Measurements from ENCODE around the gene SLF2.

SLF2 gene, protein sequence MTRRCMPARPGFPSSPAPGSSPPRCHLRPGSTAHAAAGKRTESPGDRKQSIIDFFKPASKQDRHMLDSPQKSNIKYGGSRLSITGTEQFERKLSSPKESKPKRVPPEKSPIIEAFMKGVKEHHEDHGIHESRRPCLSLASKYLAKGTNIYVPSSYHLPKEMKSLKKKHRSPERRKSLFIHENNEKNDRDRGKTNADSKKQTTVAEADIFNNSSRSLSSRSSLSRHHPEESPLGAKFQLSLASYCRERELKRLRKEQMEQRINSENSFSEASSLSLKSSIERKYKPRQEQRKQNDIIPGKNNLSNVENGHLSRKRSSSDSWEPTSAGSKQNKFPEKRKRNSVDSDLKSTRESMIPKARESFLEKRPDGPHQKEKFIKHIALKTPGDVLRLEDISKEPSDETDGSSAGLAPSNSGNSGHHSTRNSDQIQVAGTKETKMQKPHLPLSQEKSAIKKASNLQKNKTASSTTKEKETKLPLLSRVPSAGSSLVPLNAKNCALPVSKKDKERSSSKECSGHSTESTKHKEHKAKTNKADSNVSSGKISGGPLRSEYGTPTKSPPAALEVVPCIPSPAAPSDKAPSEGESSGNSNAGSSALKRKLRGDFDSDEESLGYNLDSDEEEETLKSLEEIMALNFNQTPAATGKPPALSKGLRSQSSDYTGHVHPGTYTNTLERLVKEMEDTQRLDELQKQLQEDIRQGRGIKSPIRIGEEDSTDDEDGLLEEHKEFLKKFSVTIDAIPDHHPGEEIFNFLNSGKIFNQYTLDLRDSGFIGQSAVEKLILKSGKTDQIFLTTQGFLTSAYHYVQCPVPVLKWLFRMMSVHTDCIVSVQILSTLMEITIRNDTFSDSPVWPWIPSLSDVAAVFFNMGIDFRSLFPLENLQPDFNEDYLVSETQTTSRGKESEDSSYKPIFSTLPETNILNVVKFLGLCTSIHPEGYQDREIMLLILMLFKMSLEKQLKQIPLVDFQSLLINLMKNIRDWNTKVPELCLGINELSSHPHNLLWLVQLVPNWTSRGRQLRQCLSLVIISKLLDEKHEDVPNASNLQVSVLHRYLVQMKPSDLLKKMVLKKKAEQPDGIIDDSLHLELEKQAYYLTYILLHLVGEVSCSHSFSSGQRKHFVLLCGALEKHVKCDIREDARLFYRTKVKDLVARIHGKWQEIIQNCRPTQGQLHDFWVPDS

DNA sequence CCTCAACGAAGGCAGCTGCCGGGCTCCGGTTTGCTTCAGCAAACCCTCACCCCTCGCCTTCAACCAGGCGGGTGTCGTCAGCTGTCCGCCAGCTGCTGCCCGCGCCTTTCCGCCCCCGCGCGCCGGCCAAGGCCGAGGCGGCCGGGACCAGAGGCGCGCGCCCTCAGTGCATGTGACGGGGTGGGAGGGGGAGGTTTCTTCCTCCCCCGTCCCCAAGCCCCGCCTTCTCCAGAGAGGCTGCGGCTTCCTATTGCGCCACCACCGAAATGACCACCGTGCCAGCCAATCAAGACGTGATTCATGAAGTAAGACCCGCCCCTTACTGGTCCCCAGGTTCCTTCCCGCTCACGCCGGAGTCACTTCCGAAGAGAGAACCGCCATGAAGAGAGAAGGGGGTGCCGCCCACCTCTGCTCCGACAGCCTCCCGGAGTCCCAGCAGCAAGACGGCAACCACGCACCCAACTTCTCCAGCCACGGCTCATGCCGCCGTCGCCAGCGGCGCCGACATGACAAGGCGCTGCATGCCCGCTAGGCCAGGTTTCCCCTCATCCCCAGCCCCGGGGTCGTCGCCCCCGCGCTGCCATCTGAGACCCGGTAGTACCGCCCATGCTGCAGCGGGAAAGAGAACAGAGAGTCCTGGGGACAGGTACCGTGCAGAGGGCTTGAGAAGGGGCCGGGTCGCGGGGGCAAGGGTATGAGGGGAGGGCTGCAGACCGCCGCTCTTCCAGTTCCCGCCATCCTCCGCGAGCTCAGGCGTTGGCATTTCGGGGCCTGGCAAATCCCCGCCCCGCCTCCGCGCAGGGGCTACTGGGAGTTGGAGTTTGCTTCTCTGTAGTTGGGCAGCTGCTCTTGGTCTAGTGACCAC lies at the start of gene SLF2:
Gene SLF2 (plus strand): TSS at position 359 of the 865 bp plus-strand sequence. CDS start 148 bp downstream, at position 507.
- peaks cover 24% of the 10 kb centered on the region for H3K4me1 Mint-ChIP-seq
- no peaks in the 10 kb centered on the region for H3K27me3 Mint-ChIP-seq
- peak within 1 kb of the TSS; percentile 95 for H3K27ac Mint-ChIP-seq
- peaks cover 25% of the 10 kb centered on the region for H3K36me3 Mint-ChIP-seq
- H3K4me3 Mint-ChIP-seq: peak within 1 kb of the TSS; percentile 98
- H3K9me3 Mint-ChIP-seq: no peaks in the 10 kb centered on the region
- ATAC-seq: peak; percentile 99

- H3K27ac Mint-ChIP-seq: no peak overlapping the region
- no peaks in the 10 kb centered on the region for H3K36me3 Mint-ChIP-seq
- H3K4me1 Mint-ChIP-seq: peaks cover 6% of the 10 kb centered on the region
- peaks cover 75% of the 10 kb centered on the region for H3K27me3 Mint-ChIP-seq
- no peak overlapping the region for H3K4me3 Mint-ChIP-seq
- H3K9me3 Mint-ChIP-seq: no peaks in the 10 kb centered on the region
- no peak for ATAC-seq
Observed at GRCh38 chr10:100863433-100863832, 49.3 kb upstream of the SLF2 start.

DNA sequence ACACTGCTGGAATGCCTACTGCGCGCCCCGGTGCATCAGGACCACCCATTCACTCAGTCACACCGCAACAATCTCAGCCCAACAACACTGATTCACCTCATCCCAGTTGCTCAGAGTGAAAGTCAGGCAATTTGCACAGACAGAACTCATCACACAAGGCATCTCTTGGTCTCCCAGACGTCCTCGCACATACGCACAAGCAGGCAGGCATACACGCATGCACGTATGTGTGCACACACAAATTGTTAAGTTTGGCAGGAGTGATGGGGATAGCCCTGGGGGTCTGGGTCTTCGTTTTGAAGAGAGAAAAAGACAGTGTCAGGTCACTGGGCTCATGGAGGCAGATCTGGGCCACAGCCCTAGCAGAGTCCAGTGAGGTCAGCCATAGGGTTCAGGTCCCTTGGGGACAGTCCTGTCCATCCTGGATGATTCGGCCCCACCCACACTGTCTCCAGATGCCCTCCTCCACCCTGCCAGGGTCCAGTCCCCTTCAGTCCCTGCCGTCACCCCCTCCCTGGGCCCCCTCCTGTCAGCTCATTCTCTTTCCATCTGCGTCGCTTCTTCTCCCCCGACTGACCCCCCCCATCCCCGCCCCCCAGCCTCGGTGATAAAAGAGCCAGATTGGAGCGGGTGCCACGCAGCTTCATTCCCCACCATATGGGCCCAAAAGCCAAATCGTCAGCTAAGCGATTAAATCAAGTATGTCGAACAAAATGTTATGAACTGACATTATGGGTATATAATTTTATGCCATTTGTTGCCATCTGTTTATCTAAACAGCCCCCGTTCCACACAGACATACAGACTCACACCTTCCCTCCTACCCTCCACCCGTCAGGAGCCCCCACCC lies 48.5 kb upstream of the SLF2 start:
- Mint-ChIP-seq H3K4me1 (peaks cover 6% of the 10 kb centered on the region), H3K9me3 (no peaks in the 10 kb centered on the region), H3K36me3 (no peaks in the 10 kb centered on the region), H3K27ac (no peak overlapping the region), H3K27me3 (peaks cover 67% of the 10 kb centered on the region), H3K4me3 (no peak overlapping the region)
- no peak for ATAC-seq

GRCh38 chr10:100864978-100865377 lies 47.8 kb upstream of the SLF2 start:
- H3K36me3 Mint-ChIP-seq: no peaks in the 10 kb centered on the region
- peaks cover 6% of the 10 kb centered on the region for H3K4me1 Mint-ChIP-seq
- H3K27me3 Mint-ChIP-seq: peaks cover 60% of the 10 kb centered on the region

DNA sequence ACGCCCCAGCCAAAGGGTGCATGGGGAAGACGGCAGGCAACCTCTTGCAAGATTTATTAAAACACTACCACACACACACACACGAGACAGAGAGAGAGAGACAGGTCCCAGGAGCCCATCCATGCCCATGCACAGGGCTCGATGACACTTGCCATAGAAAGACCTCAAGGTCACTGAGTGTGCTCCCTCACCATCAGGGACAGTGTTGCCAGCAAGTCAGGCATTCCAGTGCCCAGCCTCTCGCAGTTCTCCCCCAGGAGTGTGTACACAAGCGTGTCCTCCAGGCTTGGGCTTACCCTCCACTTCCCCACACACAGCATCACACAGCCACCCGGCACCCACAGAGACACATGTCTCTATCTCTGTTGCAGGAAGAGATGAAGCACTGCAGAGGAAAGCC lies 46.8 kb upstream of the SLF2 start:
- peaks cover 6% of the 10 kb centered on the region for H3K4me1 Mint-ChIP-seq
- H3K27me3 Mint-ChIP-seq: peaks cover 60% of the 10 kb centered on the region
- no peaks in the 10 kb centered on the region for H3K36me3 Mint-ChIP-seq
- no peak overlapping the region for H3K27ac Mint-ChIP-seq
- ATAC-seq: no peak
- no peaks in the 10 kb centered on the region for H3K9me3 Mint-ChIP-seq
- H3K4me3 Mint-ChIP-seq: no peak overlapping the region

More at GRCh38 chr10:100864978-100865377, 47.8 kb upstream of the SLF2 start:
- H3K9me3 Mint-ChIP-seq: no peaks in the 10 kb centered on the region
- H3K4me3 Mint-ChIP-seq: no peak overlapping the region
- no peak overlapping the region for H3K27ac Mint-ChIP-seq
- no peak for ATAC-seq

DNA sequence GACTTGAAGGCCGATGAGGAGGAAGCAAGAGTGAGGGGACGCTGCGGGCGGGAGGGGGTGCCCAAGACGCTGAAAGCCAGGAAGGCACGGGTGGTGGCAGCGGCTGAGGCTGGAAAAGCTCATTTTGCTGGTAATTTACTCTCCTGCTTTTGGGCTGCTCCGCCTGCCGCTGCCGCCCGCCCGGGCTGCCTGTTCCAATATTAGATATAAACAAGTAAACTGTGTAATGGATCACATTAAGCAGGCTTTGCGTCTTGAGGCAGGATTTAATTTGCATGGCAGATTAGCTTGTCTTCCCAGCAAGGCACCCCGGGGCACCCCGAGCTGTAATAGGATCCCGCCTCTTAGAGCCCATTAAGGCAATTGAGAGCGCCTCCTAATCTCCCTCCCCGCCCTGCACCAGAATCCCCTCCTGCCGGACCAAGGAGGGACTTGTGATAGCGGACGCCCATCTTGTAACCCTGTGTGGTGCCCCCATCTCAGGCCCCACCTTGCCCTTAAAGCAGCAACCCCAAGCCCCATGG lies 46.1 kb upstream of the SLF2 start:
- peaks cover 6% of the 10 kb centered on the region for H3K4me1 Mint-ChIP-seq
- H3K4me3 Mint-ChIP-seq: no peak overlapping the region
- ATAC-seq: no peak
- H3K9me3 Mint-ChIP-seq: no peaks in the 10 kb centered on the region
- peaks cover 55% of the 10 kb centered on the region for H3K27me3 Mint-ChIP-seq
- no peaks in the 10 kb centered on the region for H3K36me3 Mint-ChIP-seq
- no peak overlapping the region for H3K27ac Mint-ChIP-seq

DNA sequence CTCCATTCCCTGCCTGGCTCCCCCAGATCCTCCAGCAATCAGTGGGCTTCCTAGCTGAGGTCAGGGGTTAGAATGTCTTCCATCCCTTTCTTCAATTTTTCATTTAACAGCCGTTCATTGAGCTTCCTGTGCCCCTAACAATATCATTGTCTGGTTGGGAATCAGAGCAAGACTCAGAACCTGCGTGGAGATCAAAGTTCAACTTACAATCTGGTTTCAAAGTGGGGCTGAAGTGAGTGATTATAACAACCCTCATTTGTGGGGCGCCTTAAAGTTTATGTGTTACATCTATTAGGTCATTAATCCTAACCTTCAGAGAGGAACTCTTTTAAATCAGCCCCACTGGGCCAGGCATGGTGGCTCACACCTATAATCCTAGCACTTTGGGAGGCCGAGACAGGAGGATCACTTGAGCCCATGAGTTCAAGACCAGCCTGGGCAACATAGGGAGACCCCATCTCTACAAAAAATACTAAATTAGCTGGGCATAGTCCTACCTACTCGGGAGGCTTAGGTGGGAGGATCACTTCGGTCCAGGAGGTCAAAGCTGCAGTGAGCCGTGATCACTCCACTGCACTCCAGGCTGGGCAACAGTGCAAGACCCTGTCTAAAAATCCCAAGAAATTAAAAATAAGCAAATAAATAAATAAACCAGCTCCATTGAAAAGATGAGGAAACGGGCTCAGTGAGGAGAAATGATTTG lies 45.4 kb upstream of the SLF2 start:
- H3K4me1 Mint-ChIP-seq: peaks cover 6% of the 10 kb centered on the region
- H3K27ac Mint-ChIP-seq: no peak overlapping the region
- H3K4me3 Mint-ChIP-seq: no peak overlapping the region
- H3K36me3 Mint-ChIP-seq: no peaks in the 10 kb centered on the region
- H3K27me3 Mint-ChIP-seq: peaks cover 48% of the 10 kb centered on the region
- no peaks in the 10 kb centered on the region for H3K9me3 Mint-ChIP-seq
- no peak for ATAC-seq

DNA sequence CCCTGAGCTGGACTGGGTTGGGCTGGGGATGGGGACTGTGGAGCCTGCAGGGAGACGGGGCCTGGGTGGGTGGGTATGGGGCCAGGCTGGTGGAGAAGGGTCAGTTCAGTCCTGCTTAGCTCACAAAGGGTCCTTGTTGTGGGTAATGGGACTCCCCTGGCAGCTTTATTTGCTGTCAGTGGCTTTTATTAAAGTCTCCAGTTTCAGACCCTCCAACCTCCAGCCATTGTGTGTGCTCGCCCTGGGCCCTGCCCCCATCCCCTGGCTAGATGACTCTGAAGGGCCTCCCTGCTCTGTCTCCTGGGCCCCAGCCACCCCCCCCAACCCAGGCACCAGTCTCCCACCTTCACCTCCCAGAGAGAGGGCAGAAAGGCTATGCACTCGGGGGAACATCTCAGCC lies 44.4 kb upstream of the SLF2 start:
- peaks cover 48% of the 10 kb centered on the region for H3K27me3 Mint-ChIP-seq
- H3K27ac Mint-ChIP-seq: no peak overlapping the region
- H3K4me3 Mint-ChIP-seq: no peak overlapping the region
- no peaks in the 10 kb centered on the region for H3K36me3 Mint-ChIP-seq
- H3K4me1 Mint-ChIP-seq: peaks cover 6% of the 10 kb centered on the region
- ATAC-seq: no peak
- H3K9me3 Mint-ChIP-seq: no peaks in the 10 kb centered on the region

GRCh38 chr10:100869399-100869798 lies 43.4 kb upstream of the SLF2 start:
- no peaks in the 10 kb centered on the region for H3K36me3 Mint-ChIP-seq
- H3K4me3 Mint-ChIP-seq: no peak overlapping the region
- H3K27ac Mint-ChIP-seq: no peak overlapping the region
- H3K27me3 Mint-ChIP-seq: peaks cover 47% of the 10 kb centered on the region
- no peaks in the 10 kb centered on the region for H3K9me3 Mint-ChIP-seq
- no peak for ATAC-seq
- peaks cover 6% of the 10 kb centered on the region for H3K4me1 Mint-ChIP-seq

GRCh38 chr10:100872034-100872791 lies 40.5 kb upstream of the SLF2 start:
- H3K27me3 Mint-ChIP-seq: peaks cover 34% of the 10 kb centered on the region
- peak; percentile 63 for ATAC-seq

GRCh38 chr10:100873146-100873826 lies 39.5 kb upstream of the SLF2 start:
- H3K4me3 Mint-ChIP-seq: no peak overlapping the region
- no peaks in the 10 kb centered on the region for H3K4me1 Mint-ChIP-seq
- H3K9me3 Mint-ChIP-seq: no peaks in the 10 kb centered on the region
- no peak overlapping the region for H3K27ac Mint-ChIP-seq
- peaks cover 40% of the 10 kb centered on the region for H3K27me3 Mint-ChIP-seq
- no peaks in the 10 kb centered on the region for H3K36me3 Mint-ChIP-seq
- no peak for ATAC-seq

More at GRCh38 chr10:100872034-100872791, 40.5 kb upstream of the SLF2 start:
- Mint-ChIP-seq H3K36me3 (no peaks in the 10 kb centered on the region), H3K27ac (no peak overlapping the region), H3K4me3 (no peak overlapping the region), H3K4me1 (no peaks in the 10 kb centered on the region), H3K9me3 (no peaks in the 10 kb centered on the region)

- Mint-ChIP-seq H3K27ac (no peak overlapping the region), H3K4me1 (no peaks in the 10 kb centered on the region), H3K4me3 (no peak overlapping the region), H3K9me3 (no peaks in the 10 kb centered on the region), H3K27me3 (peaks cover 46% of the 10 kb centered on the region), H3K36me3 (no peaks in the 10 kb centered on the region)
- ATAC-seq: no peak
Observed at GRCh38 chr10:100873827-100874326, 38.9 kb upstream of the SLF2 start.
